ENCODE results near the gene SMIM30. TPM values are rescaled to one million over a fixed set of nuclear protein-coding genes. Genes with fewer than 3 reads are reported as not detected.

The SMIM30 gene
- total RNA-seq, 4 donors from 2014 or later: 34.1 to 68.7 (median 49.8) TPM

GRCh38 chr7:113099284-113099919 is 19.0 kb downstream of the SMIM30 start:
- no peak for TF ChIP-seq CTCF (IDR thresholded peaks at IDR 0.05; ENCODE audit: low read depth)

- TF ChIP-seq CTCF (IDR thresholded peaks at IDR 0.05; ENCODE audit: low read depth): no peak
Observed at GRCh38 chr7:113094517-113095249, 23.7 kb downstream of the SMIM30 start.

- TF ChIP-seq CTCF (IDR thresholded peaks at IDR 0.05; ENCODE audit: low read depth): no peak
Observed at GRCh38 chr7:113093561-113093960, 24.8 kb downstream of the SMIM30 start.

- TF ChIP-seq CTCF (IDR thresholded peaks at IDR 0.05; ENCODE audit: low read depth): no peak
Observed at GRCh38 chr7:113092762-113093161, 25.6 kb downstream of the SMIM30 start.

GRCh38 chr7:113087071-113087998 is 31.0 kb downstream of the SMIM30 start:
- no peak for TF ChIP-seq CTCF (IDR thresholded peaks at IDR 0.05; ENCODE audit: low read depth)

GRCh38 chr7:113086431-113086888 is 31.9 kb downstream of the SMIM30 start, which contains the start of gene GPR85:
TSS of gene GPR85 (minus strand) at chr7:113086827. CDS start at chr7:113084721, 2,106 bp downstream.
- no peak for TF ChIP-seq CTCF (IDR thresholded peaks at IDR 0.05; ENCODE audit: low read depth)

Measured in subcutaneous adipose tissue (tissue), 4 donors.